Measurements from ENCODE around the gene POLR3H. TPM values are rescaled to one million over a fixed set of nuclear protein-coding genes. Genes with fewer than 3 reads are reported as not detected.

POLR3H gene
- polyA plus RNA-seq, 3 donors: 9.4 to 19.0 (median 10.4) TPM

DNA sequence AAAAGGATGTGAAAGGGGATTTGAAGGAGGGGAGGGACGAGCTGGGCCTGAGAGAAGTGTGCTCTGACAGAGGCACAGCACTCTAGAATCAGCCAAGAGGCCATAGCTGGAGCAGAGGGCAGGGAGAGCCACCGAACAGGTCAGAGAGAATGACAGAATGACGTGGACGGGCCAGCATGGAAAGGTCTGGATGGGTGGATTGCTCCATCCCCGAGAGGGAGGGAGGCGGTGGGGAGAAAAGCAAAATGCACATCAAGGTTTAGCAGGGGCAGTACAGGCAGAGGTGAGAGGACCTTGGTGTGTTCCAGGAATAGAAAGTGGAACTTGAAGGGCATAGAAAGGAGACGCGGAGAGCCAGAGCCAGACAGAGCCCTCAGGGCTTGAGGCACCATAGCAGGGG lies 38.4 kb upstream of the POLR3H start:
- Histone ChIP-seq H4K20me1 (ENCODE audit: insufficient read depth, low read length) (no peaks in the 10 kb centered on the region), H3K36me3 (replicated peaks in 1 of 2; ENCODE audit: control insufficient read depth in 1 of 2, insufficient read depth in 2 of 2, low read length in 2 of 2) (peaks cover 47 to 68% of the 10 kb centered on the region in 2 donors), H3K27ac (ENCODE audit: low read depth in 1 of 2, low read length in 2 of 2) (no peak overlapping the region), H3K4me1 (ENCODE audit: control insufficient read depth in 1 of 2, insufficient read depth in 2 of 2, low read length in 2 of 2) (no peaks in the 10 kb centered on the region), H3K79me2 (ENCODE audit: insufficient read depth, low read length) (no peaks in the 10 kb centered on the region), H3K4me3 (replicated peaks in 1 of 3; ENCODE audit: low read depth in 2 of 3, low read length in 3 of 3) (no peak overlapping the region), H3K4me2 (replicated peaks; ENCODE audit: extremely low read depth, low read length, poor library complexity, severe bottlenecking) (no peak overlapping the region), H2AFZ (ENCODE audit: insufficient read depth, low read depth, low read length, poor library complexity, severe bottlenecking) (no peak overlapping the region), H3K27me3 (ENCODE audit: control insufficient read depth in 2 of 2, insufficient read depth in 2 of 2, low read length in 2 of 2) (no peaks in the 10 kb centered on the region), H3K9me3 (replicated peaks in 1 of 2; ENCODE audit: control insufficient read depth in 1 of 2, insufficient read depth in 1 of 2, low read length in 2 of 2) (no peaks in the 10 kb centered on the region), H3K9ac (ENCODE audit: insufficient read depth, low read length, poor library complexity, severe bottlenecking) (no peak overlapping the region)
- TF ChIP-seq CTCF (IDR thresholded peaks at IDR 0.05): no peak
- H3K4me1 Mint-ChIP-seq: peaks cover 9% of the 10 kb centered on the region
- peak overlapping the region in 2 of 7 donors; percentile 43 to 70 for H3K27ac Mint-ChIP-seq
- H3K36me3 Mint-ChIP-seq: peaks cover 51 to 76% of the 10 kb centered on the region in 2 donors
- WGBS (ENCODE audit: insufficient coverage): 65% methylated on average over 8 of the region's 8 CpGs
- peaks cover 0 to 3% (median 0%) of the 10 kb centered on the region in 3 donors for H3K27me3 Mint-ChIP-seq (ENCODE audit: low read depth in 3 of 3)
- no peak overlapping the region for H3K4me3 Mint-ChIP-seq
- intact Hi-C loops (cut with micrococcal nuclease): no loop called here
- peaks cover 0 to 1% (median 0%) of the 10 kb centered on the region in 7 donors for H3K9me3 Mint-ChIP-seq
- no peak for DNase-seq

GRCh38 chr22:41579997-41580355 lies 35.7 kb upstream of the POLR3H start:
- Histone ChIP-seq H2AFZ (ENCODE audit: insufficient read depth, low read depth, low read length, poor library complexity, severe bottlenecking) (no peak overlapping the region), H3K9me3 (replicated peaks in 1 of 2; ENCODE audit: control insufficient read depth in 1 of 2, insufficient read depth in 1 of 2, low read length in 2 of 2) (no peaks in the 10 kb centered on the region), H4K20me1 (ENCODE audit: insufficient read depth, low read length) (no peaks in the 10 kb centered on the region), H3K79me2 (ENCODE audit: insufficient read depth, low read length) (no peaks in the 10 kb centered on the region), H3K27ac (ENCODE audit: low read depth in 1 of 2, low read length in 2 of 2) (no peak overlapping the region), H3K27me3 (ENCODE audit: control insufficient read depth in 2 of 2, insufficient read depth in 2 of 2, low read length in 2 of 2) (no peaks in the 10 kb centered on the region), H3K4me2 (replicated peaks; ENCODE audit: extremely low read depth, low read length, poor library complexity, severe bottlenecking) (no peak overlapping the region), H3K4me1 (ENCODE audit: control insufficient read depth in 1 of 2, insufficient read depth in 2 of 2, low read length in 2 of 2) (no peaks in the 10 kb centered on the region), H3K36me3 (replicated peaks in 1 of 2; ENCODE audit: control insufficient read depth in 1 of 2, insufficient read depth in 2 of 2, low read length in 2 of 2) (peaks cover 63 to 88% of the 10 kb centered on the region in 2 donors), H3K9ac (ENCODE audit: insufficient read depth, low read length, poor library complexity, severe bottlenecking) (no peak overlapping the region), H3K4me3 (replicated peaks in 1 of 3; ENCODE audit: low read depth in 2 of 3, low read length in 3 of 3) (no peak overlapping the region)
- peak overlapping the region in 1 of 7 donors; percentile 69 for H3K27ac Mint-ChIP-seq
- intact Hi-C loops (cut with micrococcal nuclease): no loop called here
- 97% methylated on average over 5 of the region's 6 CpGs for WGBS (ENCODE audit: insufficient coverage)
- H3K4me3 Mint-ChIP-seq: no peak overlapping the region
- H3K36me3 Mint-ChIP-seq: peaks cover 65 to 87% of the 10 kb centered on the region in 2 donors
- H3K4me1 Mint-ChIP-seq: peaks cover 9% of the 10 kb centered on the region
- H3K9me3 Mint-ChIP-seq: peaks cover 0 to 1% (median 0%) of the 10 kb centered on the region in 7 donors
- peaks cover 0 to 3% (median 0%) of the 10 kb centered on the region in 3 donors for H3K27me3 Mint-ChIP-seq (ENCODE audit: low read depth in 3 of 3)
- DNase-seq: no peak
- no peak for TF ChIP-seq CTCF (IDR thresholded peaks at IDR 0.05)

All from CD14-positive monocyte (primary cell).